CD4-positive, CD25-positive, alpha-beta regulatory T cell (primary cell): Measurements from ENCODE around the gene SMIM44. TPM values are rescaled to one million over a fixed set of nuclear protein-coding genes. Genes with fewer than 3 reads are reported as not detected.
A peak's percentile ranks its signal among the peaks of the same experiment; 100 is the strongest.

Source experiments
- ATAC-seq, 2 donors: fragments of 150-1000 bp; cut with Tn5 transposase; one replicate each; pipeline ENCODE4 v1.10.0; 2021; ENCODE audit warnings: low read depth in 2 of 2, moderate number of reproducible peaks in 2 of 2, moderate library complexity in 1 of 2
- DNase-seq, 3 donors: peaks; one replicate each; pipeline versions ENCODE4 v3.0.0 to v3.0.0-alpha.2; 2012 to 2022; ENCODE audit warnings: mixed read lengths in 1 of 3
- H3K27ac ChIP-seq: one replicate; pipeline ENCODE4 v1.7.0; 2013; ENCODE audit warnings: mild to moderate bottlenecking, low read length; ENCODE audit not compliant: insufficient read depth, poor library complexity, severe bottlenecking
- H3K27me3 ChIP-seq: one replicate; pipeline ENCODE4 v1.7.0; 2013; ENCODE audit warnings: low read length; ENCODE audit not compliant: control insufficient read depth, insufficient read depth
- H3K36me3 ChIP-seq: one replicate; pipeline ENCODE4 v1.7.0; 2013; ENCODE audit warnings: mild to moderate bottlenecking, low read length, moderate library complexity; ENCODE audit not compliant: control insufficient read depth, insufficient read depth
- H3K4me1 ChIP-seq: 2 replicates; pipeline ENCODE4 v1.7.0; 2013; ENCODE audit warnings: mild to moderate bottlenecking, low read length; ENCODE audit not compliant: insufficient read depth, control insufficient read depth, poor library complexity, severe bottlenecking
- H3K4me3 ChIP-seq: one replicate; pipeline ENCODE4 v1.7.0; 2013; ENCODE audit warnings: low read depth, mild to moderate bottlenecking, low read length, moderate library complexity
- H3K9me3 ChIP-seq, 2 experiments: 1 replicate in 1 of 2; 2 replicates in 1 of 2; pipeline ENCODE4 v1.7.0; 2013; ENCODE audit warnings: low read length in 2 of 2, mild to moderate bottlenecking in 1 of 2, moderate library complexity in 1 of 2; ENCODE audit not compliant: control insufficient read depth in 2 of 2
- H3K27ac Mint-ChIP-seq, 3 donors: one replicate each; pipeline ENCODE4 v1.8.0; 2020 to 2022; ENCODE audit warnings: mild to moderate bottlenecking in 3 of 3, mixed read lengths in 3 of 3, moderate library complexity in 2 of 3
- H3K27me3 Mint-ChIP-seq: one replicate; pipeline ENCODE4 v1.8.0; 2022; ENCODE audit warnings: mild to moderate bottlenecking, mixed read lengths
- H3K36me3 Mint-ChIP-seq: one replicate; pipeline ENCODE4 v1.8.0; 2020; ENCODE audit warnings: mixed read lengths
- H3K4me1 Mint-ChIP-seq, 4 donors: one replicate each; pipeline ENCODE4 v1.8.0; 2020 to 2022; ENCODE audit warnings: mixed read lengths in 4 of 4, mild to moderate bottlenecking in 1 of 4
- H3K4me3 Mint-ChIP-seq, 4 donors: one replicate each; pipeline ENCODE4 v1.8.0; 2020 to 2022; ENCODE audit warnings: mild to moderate bottlenecking in 4 of 4, mixed read lengths in 4 of 4, moderate library complexity in 3 of 4
- H3K9me3 Mint-ChIP-seq, 7 donors: one replicate each; pipeline ENCODE4 v1.8.0; 2020 to 2022; ENCODE audit warnings: mixed read lengths in 7 of 7, mild to moderate bottlenecking in 3 of 7, moderate library complexity in 2 of 7
- polyA plus RNA-seq, 4 donors: library from polyadenylated mRNA; unstranded; fragments of 300-500 nt; fragmentation: Illumina TruSeq; gene quantifications; one replicate each; pipeline ENCODE4 v1.2.3, GENCODE V29; 2021
- total RNA-seq: library from RNA; stranded (reverse); gene quantifications from one replicate; pipeline ENCODE4 v1.2.3, GENCODE V29; 2022

SMIM44 gene
- total and polyA plus RNA-seq, 5 donors from 2014 or later, result not detected

DNA sequence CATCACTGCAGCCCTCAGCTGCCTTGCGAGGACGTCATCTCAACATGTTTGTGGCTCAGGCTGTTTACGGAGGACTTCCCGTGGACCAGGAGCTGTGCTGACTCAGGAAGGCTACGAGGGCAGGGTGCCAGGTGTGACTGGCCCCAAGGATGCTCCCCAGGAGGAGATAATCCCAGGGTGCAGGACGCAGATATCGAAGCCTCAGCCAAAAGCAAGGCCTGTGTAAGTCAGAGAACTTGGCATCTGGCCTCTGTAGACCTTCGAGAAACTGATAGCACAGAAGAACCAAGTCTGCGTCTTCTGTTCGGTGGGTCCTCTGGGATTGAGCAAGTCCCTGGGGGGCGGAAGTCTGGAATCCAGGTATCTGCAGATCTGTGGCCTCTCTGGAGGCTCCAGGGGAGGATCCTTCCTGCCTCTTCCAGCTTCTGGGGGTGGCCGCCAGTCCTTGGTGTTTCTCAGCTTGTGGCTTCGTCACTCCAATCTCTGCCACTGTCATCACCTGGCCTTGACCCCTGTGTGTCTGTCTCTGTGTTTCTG is 19.9 kb upstream of the SMIM44 start:
- Mint-ChIP-seq H3K27me3 (peaks cover 4% of the 10 kb centered on the region), H3K27ac (peak overlapping the region in 1 of 3 donors; percentile 32), H3K36me3 (peaks cover under 1% of the 10 kb centered on the region), H3K9me3 (no peaks in the 10 kb centered on the region), H3K4me1 (peaks cover 12 to 49% (median 28%) of the 10 kb centered on the region in 4 donors), H3K4me3 (peak overlapping the region in 2 of 4 donors; percentile 29 to 92)
- Histone ChIP-seq H3K27ac (no peak overlapping the region), H3K27me3 (no peaks in the 10 kb centered on the region), H3K9me3 (no peaks in the 10 kb centered on the region), H3K36me3 (no peaks in the 10 kb centered on the region), H3K4me1 (peaks cover 30% of the 10 kb centered on the region), H3K4me3 (no peak overlapping the region)
- no peak for DNase-seq
- no peak for ATAC-seq

DNA sequence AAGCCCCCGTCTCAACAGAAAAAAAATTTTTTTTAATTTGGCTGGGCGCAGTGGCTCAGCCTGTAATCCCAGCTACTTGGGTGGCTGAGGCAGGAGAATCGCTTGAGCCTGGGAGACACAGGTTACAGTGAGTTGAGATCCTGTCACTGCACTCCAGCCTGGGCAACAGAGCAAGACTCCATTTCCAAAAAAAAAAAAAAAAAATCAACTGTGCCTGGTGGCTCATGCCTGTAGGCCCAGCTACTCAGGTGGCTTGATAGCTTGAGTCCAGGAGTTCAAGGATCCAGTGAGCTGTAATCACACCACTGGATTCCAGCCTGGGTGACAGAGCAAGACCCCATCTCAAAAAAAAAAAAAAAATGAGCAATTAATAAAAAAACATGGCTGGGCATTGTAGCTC is 18.5 kb upstream of the SMIM44 start:
- H3K4me3 ChIP-seq, result no peak overlapping the region
- no peak overlapping the region for H3K27ac ChIP-seq
- no peaks in the 10 kb centered on the region for H3K9me3 ChIP-seq
- H3K4me1 ChIP-seq, result peaks cover 19% of the 10 kb centered on the region
- Mint-ChIP-seq H3K36me3 (peaks cover 9% of the 10 kb centered on the region), H3K9me3 (no peaks in the 10 kb centered on the region), H3K27me3 (peaks cover 4% of the 10 kb centered on the region), H3K4me1 (peaks cover 12 to 47% (median 25%) of the 10 kb centered on the region in 4 donors), H3K4me3 (peak overlapping the region in 1 of 4 donors; percentile 70), H3K27ac (no peak overlapping the region)
- H3K36me3 ChIP-seq, result peaks cover 4% of the 10 kb centered on the region
- H3K27me3 ChIP-seq, result no peaks in the 10 kb centered on the region
- ATAC-seq (no peak), DNase-seq (no peak)

DNA sequence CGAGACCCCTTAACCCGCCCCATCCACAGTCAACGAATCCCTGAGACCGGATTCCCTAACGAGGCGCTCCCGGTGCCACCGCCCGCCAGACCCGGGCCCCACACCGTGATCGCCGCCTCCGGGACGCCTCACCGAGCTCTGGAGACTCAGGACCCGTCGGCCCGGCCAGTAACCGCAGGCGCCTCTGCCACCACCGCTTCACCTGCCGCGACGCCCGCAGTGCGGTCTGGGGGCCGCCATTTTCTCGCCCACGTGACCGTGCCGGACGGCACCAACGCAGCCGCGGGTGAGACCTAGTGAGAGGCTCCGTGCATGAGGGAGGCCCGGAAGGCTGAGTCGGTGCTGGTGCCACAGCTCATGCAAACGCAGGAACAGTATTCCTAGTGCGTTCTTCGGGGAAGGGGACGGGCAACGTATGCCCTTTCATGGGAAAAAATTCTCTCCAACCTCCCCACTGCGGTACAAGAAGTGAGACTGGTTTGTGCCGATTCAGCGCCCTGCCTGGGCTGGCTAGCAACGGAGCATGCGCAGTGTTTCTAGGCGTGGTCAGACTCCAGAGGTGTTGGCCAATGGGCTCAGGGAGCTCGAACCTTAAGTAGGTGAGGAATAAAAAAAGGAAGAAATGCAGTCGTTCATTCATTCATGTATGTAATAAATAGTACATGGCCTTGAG is 17.3 kb upstream of the SMIM44 start, which contains the start of gene DOHH:
TSS of gene DOHH (minus strand) at position 246 of the 673 bp plus-strand sequence. CDS start 3,860 bp downstream, outside the sequence.
- Mint-ChIP-seq H3K4me1 (peaks cover 7 to 42% (median 22%) of the 10 kb centered on the region in 4 donors), H3K9me3 (no peaks in the 10 kb centered on the region), H3K36me3 (peaks cover 10% of the 10 kb centered on the region), H3K27me3 (peaks cover 4% of the 10 kb centered on the region), H3K27ac (peak within 1 kb of the TSS; percentile 97 to 98 (median 98)), H3K4me3 (peak within 1 kb of the TSS; percentile 88 to 96 (median 94))
- H3K36me3 ChIP-seq, result peaks cover 8% of the 10 kb centered on the region
- H3K27me3 ChIP-seq, result no peaks in the 10 kb centered on the region
- H3K27ac ChIP-seq, result peak within 1 kb of the TSS; percentile 85
- peak; percentile 88 to 91 for ATAC-seq
- H3K9me3 ChIP-seq, result no peaks in the 10 kb centered on the region
- H3K4me3 ChIP-seq, result peak within 1 kb of the TSS; percentile 86
- peak; percentile 87 to 99 (median 96) for DNase-seq
- peaks cover 16% of the 10 kb centered on the region for H3K4me1 ChIP-seq

DNA sequence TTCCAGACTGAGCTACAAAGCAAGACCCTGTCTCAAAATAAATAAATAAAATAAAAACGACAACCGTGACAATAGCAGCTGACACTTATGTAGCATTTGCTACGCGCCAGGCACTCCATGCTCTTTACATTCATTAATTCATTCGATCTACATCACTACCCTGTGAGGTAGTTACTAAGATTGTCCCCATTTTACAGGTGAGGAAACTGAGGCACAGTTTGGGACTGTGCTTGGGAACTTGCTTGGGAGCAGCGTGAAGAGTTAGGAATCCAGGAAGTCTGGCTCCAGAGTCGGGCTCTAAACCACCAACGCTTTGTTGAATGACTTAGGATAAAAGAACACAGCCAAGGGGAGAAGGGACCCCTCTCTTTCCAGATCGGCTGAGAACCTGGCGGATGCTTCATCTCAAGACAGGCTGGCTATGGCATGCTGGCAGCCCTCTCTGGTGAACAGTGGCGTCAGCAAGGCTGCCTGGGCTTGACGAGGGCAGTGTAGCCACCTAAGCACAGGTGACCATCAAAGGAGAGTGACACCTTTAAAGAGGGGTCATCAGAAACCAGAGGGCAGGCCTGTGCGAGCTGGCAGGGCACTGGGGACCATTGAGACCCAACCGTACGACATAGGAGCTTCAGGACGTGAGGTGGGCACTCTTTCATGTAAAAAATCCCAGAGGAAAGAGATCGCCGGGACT is 16.6 kb upstream of the SMIM44 start:
- Mint-ChIP-seq H3K4me1 (peaks cover 7 to 35% (median 21%) of the 10 kb centered on the region in 4 donors), H3K9me3 (no peaks in the 10 kb centered on the region), H3K27ac (peak overlapping the region in 2 of 3 donors; percentile 98), H3K27me3 (peaks cover 4% of the 10 kb centered on the region), H3K36me3 (peaks cover 14% of the 10 kb centered on the region), H3K4me3 (peak overlapping the region; percentile 88 to 96 (median 94))
- Histone ChIP-seq H3K27ac (peak overlapping the region; percentile 85), H3K4me1 (peaks cover 14% of the 10 kb centered on the region), H3K36me3 (peaks cover 11% of the 10 kb centered on the region), H3K9me3 (no peaks in the 10 kb centered on the region), H3K4me3 (peak overlapping the region; percentile 86), H3K27me3 (no peaks in the 10 kb centered on the region)
- peak in 1 of 3 donors; percentile 7 for DNase-seq
- ATAC-seq, result no peak

DNA sequence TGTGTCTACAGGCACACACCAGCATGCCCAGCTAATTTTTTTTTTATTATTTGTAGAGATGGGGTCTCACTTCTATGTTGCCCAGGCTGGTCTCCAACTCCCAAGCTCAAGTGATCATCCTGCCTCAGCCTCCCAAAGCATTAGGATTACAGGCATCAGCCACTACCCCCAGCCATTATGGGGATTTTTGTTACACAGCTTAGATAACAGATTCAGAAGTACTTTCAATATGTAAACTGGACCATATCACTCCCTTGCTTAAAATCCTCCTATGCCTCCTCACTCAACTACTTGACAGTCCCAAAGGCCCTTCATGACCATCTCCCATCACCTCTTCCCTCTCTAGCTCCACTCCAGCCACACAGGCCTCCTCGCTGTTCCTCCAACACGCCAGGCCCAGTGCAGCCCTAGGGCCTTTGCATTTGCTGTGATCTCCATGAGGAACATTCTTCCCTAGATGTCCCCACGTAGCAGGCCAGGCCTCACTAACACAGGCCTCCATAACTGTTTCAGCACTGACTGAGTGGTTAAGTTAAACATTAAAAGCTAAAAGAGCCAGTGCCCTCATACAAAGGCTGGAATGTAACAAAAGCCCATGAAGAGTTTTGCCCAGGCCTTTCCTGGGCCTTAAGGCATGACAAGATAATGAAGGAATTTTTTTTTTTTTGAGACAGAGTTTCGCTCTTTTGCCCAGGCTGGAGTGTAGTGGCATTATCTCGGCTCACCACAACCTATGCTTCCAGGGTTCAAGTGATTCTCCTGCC is 14.7 kb upstream of the SMIM44 start:
- Mint-ChIP-seq H3K9me3 (no peaks in the 10 kb centered on the region), H3K36me3 (peaks cover 14% of the 10 kb centered on the region), H3K27me3 (peaks cover 4% of the 10 kb centered on the region), H3K4me3 (peak overlapping the region in 2 of 4 donors; percentile 29 to 88), H3K27ac (no peak overlapping the region), H3K4me1 (peaks cover 7 to 33% (median 19%) of the 10 kb centered on the region in 4 donors)
- H3K27ac ChIP-seq, result no peak overlapping the region
- H3K4me1 ChIP-seq, result peaks cover 22% of the 10 kb centered on the region
- H3K9me3 ChIP-seq, result no peaks in the 10 kb centered on the region
- DNase-seq (no peak), ATAC-seq (no peak)
- H3K4me3 ChIP-seq, result no peak overlapping the region
- peaks cover 11% of the 10 kb centered on the region for H3K36me3 ChIP-seq
- no peaks in the 10 kb centered on the region for H3K27me3 ChIP-seq

DNA sequence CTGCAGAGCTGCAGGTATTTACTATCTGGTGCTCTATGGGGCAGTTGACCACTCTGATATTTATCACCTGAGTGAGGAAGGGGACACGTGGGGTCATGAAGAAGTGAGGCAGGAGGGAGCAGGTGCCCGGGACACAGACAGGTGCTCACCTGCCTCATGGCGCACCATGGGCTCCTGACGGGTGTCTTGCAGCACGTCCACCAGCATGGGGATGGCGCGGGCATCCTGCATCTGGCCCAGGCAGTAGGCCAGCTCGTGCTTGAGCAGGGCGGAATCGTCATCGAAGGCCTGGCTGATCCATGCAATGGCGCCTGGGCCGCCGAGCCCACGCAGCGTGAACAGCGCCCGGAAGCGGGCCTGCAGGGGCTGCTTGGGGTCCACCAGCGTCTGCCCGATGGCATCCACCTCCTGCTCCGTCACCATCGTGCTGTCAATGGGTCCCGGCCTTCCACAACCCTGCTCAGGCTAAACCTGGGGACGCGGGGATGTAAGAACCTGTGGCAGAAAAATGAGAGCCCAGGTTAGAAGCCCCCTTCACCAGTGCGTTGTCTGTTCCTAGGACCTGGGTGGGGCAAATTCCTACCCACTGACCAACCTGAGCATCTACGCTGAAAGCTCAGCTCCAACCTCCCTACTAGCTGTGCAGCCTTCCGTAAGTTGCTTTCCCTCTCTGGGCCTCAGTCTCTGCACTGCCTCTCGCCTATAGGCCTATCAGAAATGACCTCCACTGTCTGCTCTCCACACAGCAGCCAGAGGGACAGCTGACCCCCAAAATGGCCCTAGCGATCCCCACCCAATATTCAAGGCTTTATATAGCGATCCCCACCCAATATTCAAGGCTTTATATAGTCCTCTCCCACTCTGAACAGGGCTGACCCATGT is 13.4 kb upstream of the SMIM44 start:
- Mint-ChIP-seq H3K9me3 (no peaks in the 10 kb centered on the region), H3K27me3 (peaks cover 4% of the 10 kb centered on the region), H3K4me1 (peaks cover 7 to 33% (median 19%) of the 10 kb centered on the region in 4 donors), H3K4me3 (peak overlapping the region in 1 of 4 donors; percentile 88), H3K27ac (peak overlapping the region in 1 of 3 donors; percentile 9), H3K36me3 (peaks cover 18% of the 10 kb centered on the region)
- ATAC-seq (no peak), DNase-seq (no peak)
- H3K4me1 ChIP-seq, result peaks cover 22% of the 10 kb centered on the region
- no peak overlapping the region for H3K4me3 ChIP-seq
- no peaks in the 10 kb centered on the region for H3K27me3 ChIP-seq
- H3K27ac ChIP-seq, result no peak overlapping the region
- H3K9me3 ChIP-seq, result no peaks in the 10 kb centered on the region
- peaks cover 13% of the 10 kb centered on the region for H3K36me3 ChIP-seq
